Measurements from ENCODE around the gene GPR15. TPM values are rescaled to one million over a fixed set of nuclear protein-coding genes. Genes with fewer than 3 reads are reported as not detected.

The GPR15 gene
- total RNA-seq, 1 experiment from 2014 or later = not detected

- H3K27ac Mint-ChIP-seq = no peak overlapping the region
- WGBS (ENCODE audit: extremely low coverage, insufficient read length, low lambda C conversion rate) = no CpG with 5 or more reads among the region's 2 CpGs
These were observed 19.5 kb downstream of the GPR15 start for GRCh38 chr3:98551236-98551635.

More at GRCh38 chr3:98551236-98551635, 19.5 kb downstream of the GPR15 start:
- Histone ChIP-seq H4K91ac (ENCODE audit: insufficient read length, low read depth, low read length) (no peak overlapping the region), H2BK120ac (ENCODE audit: low read depth, low read length, poor library complexity, severe bottlenecking) (no peak overlapping the region), H3K4me2 (ENCODE audit: insufficient read depth, insufficient read length, low read length) (no peak overlapping the region), H3K14ac (ENCODE audit: insufficient read depth, low read length) (no peak overlapping the region), H2BK20ac (ENCODE audit: low read depth, low read length, poor library complexity, severe bottlenecking) (no peak overlapping the region), H3K23me2 (ENCODE audit: insufficient read length, low read depth, low read length, poor library complexity, severe bottlenecking) (no peaks in the 10 kb centered on the region), H3K4ac (ENCODE audit: low read depth, low read length) (no peak overlapping the region), H4K8ac (replicated peaks; ENCODE audit: insufficient read length, low read depth, low read length) (no peak overlapping the region), H3K9me3 (ENCODE audit: control insufficient read depth, low read depth, low read length) (no peaks in the 10 kb centered on the region), H3K23ac (ENCODE audit: insufficient read length, low read depth, low read length) (no peak overlapping the region), H2BK12ac (ENCODE audit: insufficient read length, low read depth, low read length) (no peak overlapping the region), H3K18ac (ENCODE audit: insufficient read length, low read depth, low read length) (no peak overlapping the region), H2AFZ (ENCODE audit: low read length) (no peak overlapping the region), H3K56ac (ENCODE audit: insufficient read length, low read depth, low read length) (no peak overlapping the region), H3T11ph (ENCODE audit: low read length) (no peak overlapping the region), H3K4me1 (ENCODE audit: insufficient read depth, low read length) (no peaks in the 10 kb centered on the region), H3K27ac (ENCODE audit: insufficient read length, low read depth, low read length) (no peak overlapping the region), H3K79me2 (ENCODE audit: insufficient read depth, low read length) (no peaks in the 10 kb centered on the region), H3K79me1 (ENCODE audit: insufficient read depth, low read depth, low read length, poor library complexity, severe bottlenecking) (no peaks in the 10 kb centered on the region), H3K9ac (ENCODE audit: extremely low read depth, insufficient read length, low read length) (no peak overlapping the region), H4K5ac (ENCODE audit: insufficient read length, low read depth, low read length) (no peak overlapping the region), H3K27me3 (ENCODE audit: insufficient read depth, low read length) (no peaks in the 10 kb centered on the region), H4K20me1 (ENCODE audit: control insufficient read depth, insufficient read depth, insufficient read length) (no peaks in the 10 kb centered on the region), H2BK5ac (ENCODE audit: insufficient read length, low read length) (no peak overlapping the region), H2BK15ac (ENCODE audit: low read depth, low read length) (no peak overlapping the region), H2AK5ac (ENCODE audit: insufficient read length, low read length) (no peak overlapping the region)
- Mint-ChIP-seq H3K27me3 (ENCODE audit: low read depth) (no peaks in the 10 kb centered on the region), H3K4me1 (peaks cover 0 to 5% of the 10 kb centered on the region in 2 experiments; a peak in 1 of 4 replicates), H3K36me3 (ENCODE audit: insufficient read depth in 1 of 3, low read depth in 3 of 3) (no peaks in the 10 kb centered on the region), H3K9me3 (no peaks in the 10 kb centered on the region), H3K4me3 (no peak overlapping the region)
- no peak for DNase-seq
- TF ChIP-seq CTCF (conservative IDR thresholded peaks at IDR 0.05) = no peak
